Keratinocyte (primary cell): ENCODE results near the gene GPR153.

Source experiments
- CTCF ChIP-seq, 3 experiments: IDR thresholded peaks in 1 of 3; conservative IDR thresholded peaks in 1 of 3; optimal IDR thresholded peaks in 1 of 3; 2 replicates in 2 of 3; 3 replicates in 1 of 3; pipeline versions ENCODE3 to v1.5.1; 2011; ENCODE audit warnings: low read length in 3 of 3, mild to moderate bottlenecking in 3 of 3, moderate library complexity in 2 of 3, control low read depth in 1 of 3, inconsistent platforms in 1 of 3; ENCODE audit not compliant: insufficient read depth in 2 of 3; ENCODE audit errors: extremely low read depth in 1 of 3
- EZH2 ChIP-seq: IDR thresholded peaks from one replicate; pipeline ENCODE4 v1.6.1; 2012; ENCODE audit warnings: inconsistent platforms, mild to moderate bottlenecking, low read length, moderate library complexity

- TF ChIP-seq CTCF (optimal IDR thresholded peaks at IDR 0.05 in 1 of 3, IDR thresholded peaks at IDR 0.05 in 1 of 3, conservative IDR thresholded peaks at IDR 0.05 in 1 of 3; ENCODE audit: extremely low read depth in 1 of 3, insufficient read depth in 2 of 3, low read length in 3 of 3): no peak
- TF ChIP-seq EZH2: no peak
These were observed 9.0 kb upstream of the GPR153 start for GRCh38 chr1:6269720-6270400.
